SKM-1 treated with dmso at 0.1 percent for 144 hours (cell line): ENCODE data around the gene ZNF573.

Experiments
- DNase-seq: peaks from one replicate; lab custom pipeline; 2025; ENCODE audit not compliant: unreplicated experiment; lab: John Stamatoyannopoulos, UW

The ZNF573 gene

DNA sequence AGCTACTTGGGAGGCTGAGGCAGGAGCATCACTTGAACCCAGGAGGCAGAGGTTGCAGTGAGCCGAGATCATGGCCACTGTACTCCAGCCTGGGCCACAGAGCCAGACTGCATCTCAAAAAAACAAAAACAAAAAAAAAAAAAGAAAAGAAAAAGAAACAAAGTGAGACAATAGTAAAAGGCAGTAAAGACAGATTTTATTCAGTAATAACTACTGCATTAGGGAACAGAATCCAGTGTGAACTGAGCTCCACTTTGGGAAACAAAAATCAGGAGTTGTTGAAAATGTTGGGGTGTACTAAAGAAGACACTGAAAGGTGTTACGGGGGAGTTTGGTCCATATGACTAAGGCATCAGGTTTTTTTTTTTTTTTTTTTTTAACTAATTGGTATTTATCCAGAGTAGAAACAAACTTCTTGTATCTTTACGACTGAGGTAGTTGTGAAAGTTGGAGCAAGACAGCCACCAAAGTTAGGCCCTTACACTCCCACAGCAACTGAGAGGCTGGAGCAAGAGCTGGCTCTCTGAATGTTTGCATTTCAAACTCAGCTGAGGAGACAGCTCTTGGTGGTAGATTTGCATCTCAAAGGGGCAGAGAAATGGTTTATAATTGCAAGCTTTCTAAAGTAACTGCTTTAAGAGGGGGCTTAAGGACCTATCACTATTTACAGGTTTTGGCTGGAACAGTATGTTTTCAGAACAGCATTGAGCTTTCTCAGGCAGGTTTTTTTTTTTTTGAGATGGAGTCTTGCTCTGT is 84.1 kb downstream of the ZNF573 start:
- DNase-seq = no peak

DNA sequence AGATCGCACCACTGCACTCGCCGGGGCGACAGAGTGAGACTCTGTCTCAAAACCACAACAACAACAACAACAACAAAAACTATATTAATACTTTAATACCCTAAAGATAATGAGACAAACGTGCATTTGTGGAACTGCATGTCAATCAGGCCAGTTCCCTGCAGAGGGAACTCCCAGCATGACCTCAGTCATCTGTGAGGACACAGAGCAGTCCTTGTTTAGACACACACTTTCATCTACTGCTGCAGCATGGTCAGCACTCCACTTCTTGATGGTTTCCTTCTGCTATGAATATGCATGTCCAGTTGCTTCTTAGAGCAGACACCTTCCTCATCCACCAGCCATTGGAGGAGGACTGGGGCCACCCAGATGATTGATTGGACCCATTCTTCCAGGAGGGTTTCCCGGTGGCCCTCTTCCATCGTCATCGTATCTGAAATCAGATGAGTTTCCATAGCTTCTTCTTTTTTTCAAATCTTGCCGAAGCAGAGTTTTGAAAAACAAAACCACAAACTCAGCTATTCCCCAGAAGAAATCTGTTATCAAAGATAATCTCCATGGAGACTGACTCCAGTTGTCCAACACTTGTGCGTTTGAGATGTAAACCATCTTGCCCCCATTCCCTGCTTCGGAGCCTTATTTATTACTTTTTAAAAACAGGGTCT is 86.3 kb downstream of the ZNF573 start:
- no peak for DNase-seq

DNA sequence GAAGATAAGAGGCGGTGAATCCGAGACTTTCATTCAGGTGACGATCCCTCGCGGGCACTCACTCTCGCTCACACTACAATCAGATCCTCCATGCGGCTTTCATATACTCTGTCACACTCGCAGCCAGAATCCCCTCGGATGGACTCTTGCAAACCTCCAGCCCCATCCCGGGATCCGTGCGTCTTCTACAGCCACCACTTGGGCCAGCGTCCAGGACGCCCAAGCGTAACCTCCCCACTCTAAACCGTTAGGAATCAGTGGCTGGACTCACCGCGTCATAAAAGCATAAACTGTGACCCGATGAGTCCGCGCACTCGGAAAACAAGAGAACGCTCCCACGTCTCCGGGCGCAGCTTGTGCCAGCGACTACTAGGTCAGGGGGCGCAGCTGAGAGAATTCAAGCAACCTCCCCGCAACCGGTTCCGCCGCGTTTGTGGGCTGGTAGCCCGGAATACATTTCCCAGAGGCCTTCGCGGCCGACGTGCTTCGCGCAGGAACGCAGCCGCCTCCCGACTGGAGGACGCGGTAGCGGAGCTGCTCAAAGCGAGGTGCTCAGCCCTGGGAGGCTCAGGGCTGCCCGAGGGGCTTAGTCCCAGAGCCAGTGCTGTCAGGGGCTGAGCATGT is 87.4 kb downstream of the ZNF573 start:
- DNase-seq = peak; percentile 33
